ENCODE measurements around the gene SLC25A45.

SLC25A45 gene

DNA sequence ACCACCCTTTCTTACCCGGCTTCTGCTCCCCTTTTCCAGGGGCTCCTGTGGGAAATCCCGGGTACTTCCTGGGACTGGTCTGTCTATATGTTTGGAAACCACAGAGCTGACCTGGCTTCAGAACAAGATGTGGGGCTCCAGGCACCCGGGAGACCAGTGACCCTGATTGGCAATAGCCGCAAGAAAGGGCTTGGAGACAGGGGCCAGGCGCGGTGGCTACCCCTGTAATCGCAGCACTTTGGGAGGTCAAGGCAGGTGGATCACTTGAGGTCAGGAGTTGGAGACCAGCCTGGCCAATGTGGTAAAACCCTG lies 37.0 kb upstream of the SLC25A45 start:
- no peak for DNase-seq (ENCODE audit: extremely low spot score)

DNA sequence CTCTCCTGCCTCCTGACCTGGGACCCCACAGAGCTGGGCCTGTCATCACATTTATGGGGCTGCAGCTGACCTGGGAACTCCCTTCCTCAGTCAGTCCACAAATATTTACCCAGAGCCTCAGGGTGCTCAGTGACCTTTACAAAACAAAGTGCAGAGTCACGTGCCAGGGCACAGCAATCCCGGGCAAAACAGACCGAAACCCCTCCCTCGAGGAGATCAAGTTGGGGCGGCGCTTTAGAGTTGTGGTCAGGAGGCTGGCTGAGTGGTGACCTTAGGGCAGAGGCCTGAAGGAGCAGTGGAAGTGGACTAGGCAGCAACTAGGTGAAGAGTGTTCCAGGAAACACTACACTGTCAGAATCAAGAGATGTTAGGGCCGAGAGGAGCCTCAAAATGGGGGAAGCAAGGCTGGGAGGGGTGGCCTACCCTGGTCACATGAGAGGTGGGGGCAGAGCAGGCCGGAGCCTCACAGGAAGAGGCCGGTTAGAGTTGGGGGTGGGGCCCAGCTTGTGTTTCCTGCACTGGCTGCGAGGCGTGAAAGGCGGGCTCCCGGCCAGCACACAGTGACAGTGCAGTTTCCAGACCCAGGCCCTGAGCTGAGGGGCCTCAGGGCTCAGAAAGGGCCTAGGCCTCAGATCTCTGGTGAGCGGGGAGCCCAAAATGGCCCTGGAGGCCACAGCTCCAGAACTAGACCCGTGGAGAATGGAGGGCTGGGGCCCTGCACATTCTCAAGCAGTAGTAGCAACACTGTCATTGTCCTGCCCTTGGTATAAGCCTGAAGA lies 36.4 kb upstream of the SLC25A45 start:
- ChIA-PET CTCF (interaction anchor here (1.0 to 1.2 kb wide), 2 partner anchors 28 to 91 kb away, joined by 3 read pairs; no protein-coding TSS in a partner anchor), POLR2A (interaction anchor here (0.7 to 16.9 kb wide), 10 partner anchors 9 to 80 kb away, joined by 3 to 1436 read pairs (median 92); partner anchors contain the start of genes FRMD8, MALAT1, SLC25A45 and TIGD3)
- peak; percentile 75 for DNase-seq (ENCODE audit: extremely low spot score)
- peak; percentile 9; the same call in 1 of the 2 replicates for TF ChIP-seq FOXM1 (IDR thresholded peaks at IDR 0.05; ENCODE audit: borderline replicate concordance)
- no peak for TF ChIP-seq ELF4 (IDR thresholded peaks at IDR 0.05)
- TF ChIP-seq L3MBTL2 (conservative IDR thresholded peaks at IDR 0.05), result peak; percentile 83
- TF ChIP-seq, protein P1, sequence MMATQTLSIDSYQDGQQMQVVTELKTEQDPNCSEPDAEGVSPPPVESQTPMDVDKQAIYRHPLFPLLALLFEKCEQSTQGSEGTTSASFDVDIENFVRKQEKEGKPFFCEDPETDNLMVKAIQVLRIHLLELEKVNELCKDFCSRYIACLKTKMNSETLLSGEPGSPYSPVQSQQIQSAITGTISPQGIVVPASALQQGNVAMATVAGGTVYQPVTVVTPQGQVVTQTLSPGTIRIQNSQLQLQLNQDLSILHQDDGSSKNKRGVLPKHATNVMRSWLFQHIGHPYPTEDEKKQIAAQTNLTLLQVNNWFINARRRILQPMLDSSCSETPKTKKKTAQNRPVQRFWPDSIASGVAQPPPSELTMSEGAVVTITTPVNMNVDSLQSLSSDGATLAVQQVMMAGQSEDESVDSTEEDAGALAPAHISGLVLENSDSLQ (IDR thresholded peaks at IDR 0.05), result no peak

More for the DNA sequence above, 37.0 kb upstream of the SLC25A45 start:
- TF ChIP-seq L3MBTL2 (conservative IDR thresholded peaks at IDR 0.05), result no peak
- TF ChIP-seq TARDBP (IDR thresholded peaks at IDR 0.05), result no peak
- TF ChIP-seq FOXK2 (IDR thresholded peaks at IDR 0.05), result no peak
- TF ChIP-seq, protein P1 (IDR thresholded peaks at IDR 0.05), result no peak
- TF ChIP-seq ARNT (IDR thresholded peaks at IDR 0.05), result no peak
- TF ChIP-seq NFRKB (IDR thresholded peaks at IDR 0.05), result no peak
- TF ChIP-seq HDGF (IDR thresholded peaks at IDR 0.05; ENCODE audit: borderline replicate concordance), result no peak
- no peak for TF ChIP-seq ELF4 (IDR thresholded peaks at IDR 0.05)
- no peak for TF ChIP-seq SP1 (IDR thresholded peaks at IDR 0.05)
- no peak for TF ChIP-seq FOXA1 (IDR thresholded peaks at IDR 0.05)
- TF ChIP-seq FOXM1 (IDR thresholded peaks at IDR 0.05; ENCODE audit: borderline replicate concordance), result no peak
- no peak for TF ChIP-seq CTBP1 (IDR thresholded peaks at IDR 0.05; ENCODE audit: borderline replicate concordance)
- CTCF ChIA-PET, result interaction anchor here (1.0 to 1.2 kb wide), 2 partner anchors 27 to 90 kb away, joined by 3 read pairs; no protein-coding TSS in a partner anchor
- POLR2A ChIA-PET, result interaction anchor here (0.7 to 16.9 kb wide), 12 partner anchors 9 to 79 kb away, joined by 3 to 1436 read pairs (median 47); partner anchors contain the start of genes FRMD8, MALAT1, SLC25A45 and TIGD3

DNA sequence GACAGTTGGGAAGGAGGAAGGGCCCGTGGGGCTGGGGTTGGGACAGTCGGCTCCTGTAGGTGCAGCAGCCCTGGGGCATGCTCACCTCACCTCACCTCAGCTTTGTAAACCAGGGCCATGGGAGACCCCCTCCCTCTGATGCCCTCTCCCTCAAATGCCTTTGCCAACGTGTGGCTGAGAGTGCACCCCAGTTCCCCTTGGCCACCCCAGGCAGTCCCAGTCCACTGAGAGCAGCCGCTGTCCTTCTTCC lies 35.9 kb upstream of the SLC25A45 start:
- DNase-seq (ENCODE audit: extremely low spot score), result no peak
- no peak for TF ChIP-seq NFRKB (IDR thresholded peaks at IDR 0.05)
- no peak for TF ChIP-seq FOXM1 (IDR thresholded peaks at IDR 0.05; ENCODE audit: borderline replicate concordance)
- TF ChIP-seq LEF1 (IDR thresholded peaks at IDR 0.05; ENCODE audit: borderline replicate concordance), result no peak
- no peak for TF ChIP-seq FOXA1 (IDR thresholded peaks at IDR 0.05)
- no peak for TF ChIP-seq CTBP1 (IDR thresholded peaks at IDR 0.05; ENCODE audit: borderline replicate concordance)
- TF ChIP-seq, protein P1 (IDR thresholded peaks at IDR 0.05), result no peak
- no peak for TF ChIP-seq FOXK2 (IDR thresholded peaks at IDR 0.05)
- TF ChIP-seq ELF4 (IDR thresholded peaks at IDR 0.05), result no peak
- TF ChIP-seq L3MBTL2 (conservative IDR thresholded peaks at IDR 0.05), result no peak
- no peak for TF ChIP-seq SUZ12 (IDR thresholded peaks at IDR 0.05)
- no peak for TF ChIP-seq ZNF384 (IDR thresholded peaks at IDR 0.05)
- TF ChIP-seq SP1 (IDR thresholded peaks at IDR 0.05), result no peak
- no peak for TF ChIP-seq TARDBP (IDR thresholded peaks at IDR 0.05)
- TF ChIP-seq BHLHE40 (IDR thresholded peaks at IDR 0.05; ENCODE audit: borderline replicate concordance), result no peak
- no peak for TF ChIP-seq ARNT (IDR thresholded peaks at IDR 0.05)
- TF ChIP-seq HDGF (IDR thresholded peaks at IDR 0.05; ENCODE audit: borderline replicate concordance), result no peak
- ChIA-PET POLR2A (interaction anchor here (1.5 to 16.9 kb wide), 8 partner anchors 10 to 80 kb away, joined by 4 to 1436 read pairs (median 160); partner anchors contain the start of genes FRMD8, MALAT1 and SLC25A45), CTCF (interaction anchor here (4.2 kb wide), 1 partner anchor 52 kb away, joined by 40 read pairs; no protein-coding TSS in a partner anchor)

DNA sequence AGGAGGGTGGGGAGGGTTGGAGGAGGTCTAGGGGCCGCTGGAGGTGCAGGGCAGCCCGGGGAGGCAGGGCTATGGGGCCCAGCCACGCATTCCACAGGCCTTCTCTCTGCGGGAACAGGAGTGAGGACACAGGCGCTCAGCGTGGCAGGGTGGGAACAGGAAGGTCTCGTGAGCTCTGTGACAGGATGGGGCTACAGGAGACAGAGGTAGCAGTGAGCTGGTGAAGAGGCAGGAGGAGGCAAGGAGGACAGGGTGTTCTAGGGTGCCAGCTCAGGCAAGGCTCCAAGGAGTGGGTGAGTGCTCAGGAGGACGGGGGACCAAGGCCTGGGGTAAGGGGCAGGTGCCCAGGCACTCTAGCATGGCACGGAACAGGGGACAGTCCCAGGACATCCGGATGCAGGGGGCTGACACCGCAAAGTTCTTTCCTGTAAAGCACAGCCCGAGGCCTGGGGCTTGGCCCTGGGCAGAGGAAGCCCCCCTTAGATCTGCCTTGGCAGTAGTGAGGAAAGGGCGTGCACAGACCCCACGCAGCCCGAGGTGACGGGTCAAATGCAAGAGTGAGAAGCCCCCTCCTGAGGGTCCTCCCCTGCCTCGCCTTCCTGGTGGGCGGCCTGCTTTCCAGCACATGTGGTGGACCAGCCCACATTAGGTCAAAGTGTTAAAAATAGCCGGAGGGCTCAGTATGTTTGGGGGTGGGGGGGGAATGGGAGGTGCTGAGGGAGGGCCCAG lies 35.4 kb upstream of the SLC25A45 start:
- ChIA-PET CTCF (interaction anchor here (0.7 to 4.2 kb wide), 3 partner anchors 52 to 91 kb away, joined by 3 to 40 read pairs (median 15); no protein-coding TSS in a partner anchor), POLR2A (interaction anchor here (0.6 to 16.9 kb wide), 9 partner anchors 10 to 85 kb away, joined by 4 to 1436 read pairs (median 156); partner anchors contain the start of genes FRMD8, MALAT1 and SLC25A45)
- TF ChIP-seq ZNF384 (IDR thresholded peaks at IDR 0.05) (no peak), FOXM1 (IDR thresholded peaks at IDR 0.05; ENCODE audit: borderline replicate concordance) (no peak), BHLHE40 (IDR thresholded peaks at IDR 0.05; ENCODE audit: borderline replicate concordance) (no peak), FOXA1 (IDR thresholded peaks at IDR 0.05) (no peak), LEF1 (IDR thresholded peaks at IDR 0.05; ENCODE audit: borderline replicate concordance) (no peak), NFRKB (IDR thresholded peaks at IDR 0.05) (no peak), TARDBP (IDR thresholded peaks at IDR 0.05) (no peak), HDGF (IDR thresholded peaks at IDR 0.05; ENCODE audit: borderline replicate concordance) (no peak), FOXK2 (IDR thresholded peaks at IDR 0.05) (no peak), L3MBTL2 (conservative IDR thresholded peaks at IDR 0.05) (no peak)
- DNase-seq (ENCODE audit: extremely low spot score), result no peak

DNA sequence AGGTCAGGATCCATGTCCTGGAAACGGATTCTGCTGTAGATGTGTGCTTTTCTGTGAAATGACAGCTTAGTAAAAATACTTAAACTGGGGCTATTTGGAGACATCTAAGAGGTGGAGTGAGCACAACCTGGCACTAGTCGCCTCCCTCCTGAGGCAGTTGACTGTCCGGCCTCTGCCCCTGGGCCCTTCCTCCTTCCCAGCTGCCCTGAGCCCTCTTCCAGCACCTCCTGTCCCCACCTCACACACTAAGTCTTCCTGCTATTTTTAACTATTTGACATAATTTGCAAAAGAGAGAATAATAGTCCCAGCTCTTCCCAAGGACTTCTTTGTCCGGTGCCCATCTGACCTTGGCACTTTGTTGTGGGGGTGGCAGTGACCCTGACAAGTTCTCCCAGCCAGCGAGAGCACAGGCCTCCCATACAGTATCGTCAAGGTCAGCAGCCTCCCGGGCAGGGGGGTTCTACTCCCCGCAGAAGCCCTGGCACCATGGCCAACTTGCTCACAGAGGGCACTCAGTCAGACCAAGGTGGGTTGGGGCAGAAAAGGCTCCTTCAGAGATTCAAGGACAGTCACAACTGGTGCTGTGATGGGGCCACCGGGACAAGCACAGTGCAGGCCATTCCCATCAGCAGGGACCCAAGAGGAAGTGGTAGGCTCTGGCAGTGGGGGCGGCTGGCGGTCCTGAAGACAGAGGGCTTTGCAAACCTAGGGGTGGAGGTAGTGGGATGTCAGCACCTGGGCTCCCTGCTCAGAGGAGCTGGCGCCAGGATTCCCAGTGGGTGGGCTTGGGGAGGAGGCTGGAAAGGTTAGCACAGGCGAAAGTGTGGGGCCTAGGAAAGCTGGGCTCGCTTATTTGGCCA lies 34.6 kb upstream of the SLC25A45 start:
- no peak for TF ChIP-seq LEF1 (IDR thresholded peaks at IDR 0.05; ENCODE audit: borderline replicate concordance)
- no peak for TF ChIP-seq FOXK2 (IDR thresholded peaks at IDR 0.05)
- no peak for TF ChIP-seq L3MBTL2 (conservative IDR thresholded peaks at IDR 0.05)
- no peak for TF ChIP-seq BHLHE40 (IDR thresholded peaks at IDR 0.05; ENCODE audit: borderline replicate concordance)
- TF ChIP-seq ARNT (IDR thresholded peaks at IDR 0.05), result no peak
- TF ChIP-seq, protein P1 (IDR thresholded peaks at IDR 0.05), result no peak
- TF ChIP-seq TARDBP (IDR thresholded peaks at IDR 0.05), result no peak
- no peak for TF ChIP-seq CTBP1 (IDR thresholded peaks at IDR 0.05; ENCODE audit: borderline replicate concordance)
- CTCF ChIA-PET, result interaction anchor here (0.7 to 4.2 kb wide), 16 partner anchors 10 to 92 kb away, joined by 3 to 40 read pairs (median 5); no protein-coding TSS in a partner anchor
- no peak for DNase-seq (ENCODE audit: extremely low spot score)
- POLR2A ChIA-PET, result interaction anchor here (0.6 to 16.9 kb wide), 15 partner anchors 7 to 119 kb away, joined by 3 to 1436 read pairs (median 9); partner anchors contain the start of genes FRMD8, MALAT1, NEAT1 and SLC25A45

Measured in HEK293T (cell line).